ENCODE data around the gene FEV.

DNA sequence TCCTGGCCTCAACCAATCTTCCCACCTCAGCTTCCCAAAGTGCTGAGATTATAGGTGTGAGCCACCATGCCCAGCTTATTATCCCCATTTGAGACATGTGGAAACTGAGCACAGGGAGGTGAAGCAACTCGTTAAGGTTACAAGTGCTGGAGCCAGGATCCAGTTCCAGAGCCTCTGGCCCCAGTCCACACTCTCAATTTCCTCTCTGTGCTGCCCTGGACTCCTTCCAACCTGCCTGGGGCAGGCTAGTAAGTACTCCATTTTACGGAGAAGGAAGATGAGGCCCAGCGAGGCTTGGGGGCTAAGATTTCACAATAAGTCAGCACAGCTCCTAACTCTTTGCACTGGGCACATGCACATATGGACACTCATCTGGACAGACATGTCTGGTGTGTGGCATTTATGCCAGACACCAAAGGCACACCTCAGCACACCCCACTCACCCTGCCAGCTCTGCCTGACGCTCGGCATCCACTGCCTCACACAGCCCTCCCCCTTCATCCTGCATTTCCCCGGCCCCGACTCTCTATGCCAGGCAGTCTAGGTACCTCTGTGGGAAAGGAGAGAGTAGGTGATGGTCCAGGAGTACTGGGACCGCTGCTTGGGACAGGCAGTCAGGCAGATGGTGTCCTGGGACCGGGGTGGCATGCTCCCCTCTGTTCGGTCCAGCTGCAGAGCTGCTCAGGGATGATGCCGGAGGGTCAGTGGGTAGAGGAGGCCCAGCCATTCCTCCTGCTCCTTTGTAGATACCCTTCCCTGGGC is 35.8 kb upstream of the FEV start:
- TF ChIP-seq, protein P1, sequence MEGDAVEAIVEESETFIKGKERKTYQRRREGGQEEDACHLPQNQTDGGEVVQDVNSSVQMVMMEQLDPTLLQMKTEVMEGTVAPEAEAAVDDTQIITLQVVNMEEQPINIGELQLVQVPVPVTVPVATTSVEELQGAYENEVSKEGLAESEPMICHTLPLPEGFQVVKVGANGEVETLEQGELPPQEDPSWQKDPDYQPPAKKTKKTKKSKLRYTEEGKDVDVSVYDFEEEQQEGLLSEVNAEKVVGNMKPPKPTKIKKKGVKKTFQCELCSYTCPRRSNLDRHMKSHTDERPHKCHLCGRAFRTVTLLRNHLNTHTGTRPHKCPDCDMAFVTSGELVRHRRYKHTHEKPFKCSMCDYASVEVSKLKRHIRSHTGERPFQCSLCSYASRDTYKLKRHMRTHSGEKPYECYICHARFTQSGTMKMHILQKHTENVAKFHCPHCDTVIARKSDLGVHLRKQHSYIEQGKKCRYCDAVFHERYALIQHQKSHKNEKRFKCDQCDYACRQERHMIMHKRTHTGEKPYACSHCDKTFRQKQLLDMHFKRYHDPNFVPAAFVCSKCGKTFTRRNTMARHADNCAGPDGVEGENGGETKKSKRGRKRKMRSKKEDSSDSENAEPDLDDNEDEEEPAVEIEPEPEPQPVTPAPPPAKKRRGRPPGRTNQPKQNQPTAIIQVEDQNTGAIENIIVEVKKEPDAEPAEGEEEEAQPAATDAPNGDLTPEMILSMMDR (IDR thresholded peaks at IDR 0.05): no peak
- no peak for TF ChIP-seq POLR2A (IDR thresholded peaks at IDR 0.05)

Measured in esophagus squamous epithelium (tissue), 4 donors.